Loucy (cell line): ENCODE data around the gene TENM4.

ENCODE experiments used
- H2AFZ ChIP-seq: fragments of 200-600 bp; sonication (generic); 2 replicates; pipeline ENCODE4 v1.6.0; 2016; ENCODE audit warnings: antibody characterized with exemption, mild to moderate bottlenecking, low read length, moderate library complexity
- H3F3A ChIP-seq: fragments of 200-600 bp; 2 replicates; pipeline ENCODE4 v1.6.0; 2016; ENCODE audit warnings: antibody characterized with exemption, low read depth, mild to moderate bottlenecking
- H3K27me3 ChIP-seq: fragments of 200-600 bp; sonication (generic); 2 replicates; pipeline ENCODE4 v1.6.1; 2014; ENCODE audit warnings: low read length, mild to moderate bottlenecking; ENCODE audit not compliant: insufficient read depth, poor library complexity, severe bottlenecking
- H3K36me3 ChIP-seq: fragments of 200-600 bp; sonication (generic); 2 replicates; pipeline ENCODE4 v1.6.1; 2016; ENCODE audit warnings: low read length; ENCODE audit not compliant: insufficient read depth
- H3K4me1 ChIP-seq: fragments of 200-600 bp; sonication (generic); 2 replicates; pipeline ENCODE4 v1.5.1; 2014; ENCODE audit warnings: low read length, mild to moderate bottlenecking; ENCODE audit not compliant: insufficient read depth, poor library complexity, severe bottlenecking
- H3K4me2 ChIP-seq: fragments of 200-600 bp; sonication (generic); 2 replicates; pipeline ENCODE4 v1.6.0; 2014; ENCODE audit warnings: antibody characterized with exemption, low read length, low read depth, mild to moderate bottlenecking; ENCODE audit not compliant: poor library complexity, severe bottlenecking
- H3K4me3 ChIP-seq: fragments of 200-600 bp; sonication (generic); 2 replicates; pipeline ENCODE4 v1.5.1; 2014; ENCODE audit warnings: low read length, mild to moderate bottlenecking, mixed read lengths; ENCODE audit not compliant: poor library complexity, severe bottlenecking
- H3K79me2 ChIP-seq: fragments of 200-600 bp; sonication (generic); 2 replicates; pipeline ENCODE4 v1.6.1; 2014; ENCODE audit warnings: low read length; ENCODE audit not compliant: insufficient read depth
- H3K9ac ChIP-seq: fragments of 200-600 bp; sonication (generic); 2 replicates; pipeline ENCODE4 v1.6.0; 2014; ENCODE audit warnings: mild to moderate bottlenecking, low read depth, low read length, moderate library complexity; ENCODE audit not compliant: poor library complexity, severe bottlenecking
- H3K9me2 ChIP-seq: fragments of 200-600 bp; sonication (generic); replicated peaks from 2 replicates; pipeline ENCODE4 v1.6.1; 2016; ENCODE audit warnings: low read depth, low read length, mixed read lengths
- H3K9me3 ChIP-seq: fragments of 200-600 bp; sonication (generic); 2 replicates; pipeline ENCODE4 v1.6.1; 2014; ENCODE audit warnings: mild to moderate bottlenecking, antibody characterized with exemption, low read length, low read depth; ENCODE audit not compliant: insufficient read depth
- H4K20me1 ChIP-seq: fragments of 200-600 bp; sonication (generic); 2 replicates; pipeline ENCODE4 v1.6.0; 2014; ENCODE audit warnings: antibody characterized with exemption, low read length, mild to moderate bottlenecking; ENCODE audit not compliant: insufficient read depth, poor library complexity, severe bottlenecking
- CTCF ChIP-seq: fragments of 200-600 bp; sonication (generic); conservative IDR thresholded peaks from 2 replicates; pipeline ENCODE4 v1.5.1; 2014; ENCODE audit warnings: mild to moderate bottlenecking, antibody characterized with exemption, low read length
- EZH2phosphoT487 ChIP-seq: fragments of 200-600 bp; IDR thresholded peaks from 2 replicates; pipeline ENCODE4 v1.6.1; 2018; ENCODE audit warnings: antibody characterized with exemption, mild to moderate bottlenecking, moderate library complexity, borderline replicate concordance

The TENM4 gene

GRCh38 chr11:78622666-78623065 lies 818.2 kb downstream of the TENM4 start:
- no peaks in the 10 kb centered on the region for H3K9me3 ChIP-seq
- H3K4me2 ChIP-seq: no peak overlapping the region
- no peak overlapping the region for H2AFZ ChIP-seq
- TF ChIP-seq CTCF: no peak
- no peak for TF ChIP-seq EZH2phosphoT487
- H3K9me2 ChIP-seq: no peaks in the 10 kb centered on the region
- H4K20me1 ChIP-seq: no peaks in the 10 kb centered on the region
- H3K79me2 ChIP-seq: no peaks in the 10 kb centered on the region
- no peaks in the 10 kb centered on the region for H3K4me1 ChIP-seq
- no peaks in the 10 kb centered on the region for H3K36me3 ChIP-seq
- no peak overlapping the region for H3K9ac ChIP-seq
- H3K27me3 ChIP-seq: no peaks in the 10 kb centered on the region
- H3F3A ChIP-seq: no peaks in the 10 kb centered on the region
- no peak overlapping the region for H3K4me3 ChIP-seq

DNA sequence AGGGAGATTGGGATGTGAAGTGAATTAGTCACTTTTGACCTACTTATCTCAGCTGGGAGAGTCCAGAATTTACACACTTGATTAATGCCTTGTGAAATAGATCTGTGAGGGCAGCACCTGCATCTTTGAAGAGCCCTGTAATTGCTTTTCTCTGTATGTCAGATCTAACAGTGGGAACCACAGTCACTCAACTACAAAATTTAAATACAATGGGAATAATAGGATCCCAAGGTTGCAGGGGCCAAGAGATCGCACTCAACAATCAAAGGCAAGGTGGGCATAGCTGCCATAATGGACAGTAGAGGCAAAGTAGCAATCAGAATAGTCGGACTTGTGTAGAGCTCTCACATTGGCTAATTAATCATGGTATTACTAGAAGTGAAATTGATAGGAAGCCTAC lies 820.7 kb downstream of the TENM4 start:
- Histone ChIP-seq H3K9me2 (no peaks in the 10 kb centered on the region), H3K4me3 (no peak overlapping the region), H3K9ac (no peak overlapping the region), H3K4me1 (no peaks in the 10 kb centered on the region), H3F3A (no peaks in the 10 kb centered on the region), H4K20me1 (no peaks in the 10 kb centered on the region), H2AFZ (no peak overlapping the region), H3K9me3 (no peaks in the 10 kb centered on the region), H3K36me3 (no peaks in the 10 kb centered on the region), H3K79me2 (no peaks in the 10 kb centered on the region), H3K4me2 (no peak overlapping the region), H3K27me3 (no peaks in the 10 kb centered on the region)
- TF ChIP-seq CTCF (no peak), EZH2phosphoT487 (no peak)

- Histone ChIP-seq H3F3A (no peaks in the 10 kb centered on the region), H3K4me2 (no peak overlapping the region), H2AFZ (no peak overlapping the region), H4K20me1 (no peaks in the 10 kb centered on the region), H3K9me3 (no peaks in the 10 kb centered on the region), H3K4me3 (no peak overlapping the region), H3K79me2 (no peaks in the 10 kb centered on the region), H3K36me3 (no peaks in the 10 kb centered on the region), H3K9ac (no peak overlapping the region), H3K9me2 (no peaks in the 10 kb centered on the region), H3K27me3 (no peaks in the 10 kb centered on the region), H3K4me1 (no peaks in the 10 kb centered on the region)
- TF ChIP-seq EZH2phosphoT487 (no peak), CTCF (no peak)
Measured at GRCh38 chr11:78615724-78616123, 825.1 kb downstream of the TENM4 start.
